A549 treated with AZD9567 at 1 μM for 4 hours (cell line): ENCODE data around the gene GPR146. TPM values are rescaled to one million over a fixed set of nuclear protein-coding genes. Genes with fewer than 3 reads are reported as not detected.

Experiments used
- total RNA-seq: library from RNA; stranded (reverse); fragments of 200-300 nt; extraction: Qiagen RNA extraction; gene quantifications from 5 replicates; pipeline ENCODE4 v1.2.3, GENCODE V29; 2022; ENCODE audit not compliant: insufficient read depth

Gene GPR146
- total RNA-seq = 1.8 to 2.8 TPM (median 2.3 TPM) in 5 replicates

DNA sequence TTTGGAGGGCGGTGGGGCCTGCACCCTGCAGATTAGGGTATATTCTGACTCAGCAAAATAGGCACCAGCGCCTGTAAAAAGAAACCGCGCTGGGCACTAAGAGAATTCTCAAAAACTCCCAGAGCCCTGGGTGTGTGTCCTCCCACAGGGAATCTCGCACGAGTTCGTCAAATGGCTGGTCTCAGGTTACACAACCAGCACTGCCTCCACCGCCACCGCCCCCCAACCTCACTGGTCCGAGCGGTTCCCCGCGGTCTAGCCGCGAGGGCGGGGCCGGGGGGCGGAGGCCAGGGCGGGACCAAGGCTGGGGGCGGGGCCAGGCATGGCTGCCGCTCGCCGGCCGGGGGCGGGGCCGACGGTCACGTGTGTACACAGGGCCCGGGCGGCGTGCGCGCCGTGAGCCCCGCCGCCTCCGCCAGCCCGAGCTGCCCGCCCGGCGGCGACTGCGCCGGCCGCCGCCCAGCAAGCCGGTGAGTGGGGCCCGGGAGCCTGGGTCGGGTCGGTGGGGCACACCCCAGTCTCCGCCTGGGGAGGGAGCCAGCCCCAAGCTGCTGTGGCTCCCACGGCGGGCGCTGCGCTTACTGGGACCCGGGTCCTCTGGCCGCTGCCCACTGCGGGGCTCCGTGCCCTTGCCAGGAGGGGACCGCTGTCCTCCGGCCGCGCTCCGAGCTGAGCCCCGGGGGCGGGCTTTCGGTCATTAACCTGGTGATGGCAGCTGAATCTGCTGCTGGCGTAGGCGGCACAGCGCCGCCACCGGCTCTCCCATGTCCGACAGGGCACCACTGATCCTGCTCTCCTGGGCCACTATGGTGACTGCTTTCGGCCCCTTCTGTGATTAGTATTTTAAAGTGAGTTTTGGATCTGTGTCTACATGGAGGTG is at the start of gene GPR146:
Gene GPR146 (plus strand): TSS at position 358 of the 880 bp plus-strand sequence. CDS start 12,970 bp downstream, outside the sequence.

GRCh38 chr7:1087952-1088920 is 43.9 kb downstream of the GPR146 start, which contains the start of gene GPER1:
TSS of gene GPER1 (plus strand) at chr7:1088113. CDS start at chr7:1091729, 3,616 bp downstream.

Other genes starting within 250 kb of the GPR146 start
- gene SUN1, start 212.1 kb upstream of the GPR146 start, total RNA-seq = 63.6 to 101 TPM (median 95.8 TPM) in 5 replicates
- 41.2 to 68.6 TPM (median 61.9 TPM) in 5 replicates for gene GET4, start 168.0 kb upstream of the GPR146 start, total RNA-seq
- 3.2 to 6.5 TPM (median 3.5 TPM) in 5 replicates for gene ADAP1, start 89.9 kb upstream of the GPR146 start, total RNA-seq
- 5.8 to 6.5 TPM (median 6.0 TPM) in 5 replicates for gene COX19, start 69.0 kb upstream of the GPR146 start, total RNA-seq
- 0.05 TPM in 1 of 5 replicates, not detected in the others for gene CYP2W1, start 61.4 kb upstream of the GPR146 start, total RNA-seq
- 1.0 to 2.0 TPM (median 1.2 TPM) in 5 replicates for gene GPER1, start 43.6 kb downstream of the GPR146 start, total RNA-seq
- gene ZFAND2A, start 115.7 kb downstream of the GPR146 start, total RNA-seq = 34.0 to 55.4 TPM (median 54.8 TPM) in 5 replicates
- gene UNCX, start 188.3 kb downstream of the GPR146 start, total RNA-seq = 0.05 to 0.08 TPM in 2 of 5 replicates, not detected in the others